D721Med (cell line): ENCODE data around the gene ADISSP.

Experiments
- DNase-seq: peaks from one replicate; pipeline ENCODE4 v3.0.0; 2011; ENCODE audit warnings: low spot score; ENCODE audit not compliant: insufficient read length
- FAIRE-seq: peaks from 2 replicates; lab custom pipeline; 2011; peaks lifted over from hg19 to GRCh38; lab: Jason Lieb, UNC
- CTCF ChIP-seq: IDR thresholded peaks from 2 replicates; pipeline ENCODE4 v1.5.1; 2012; ENCODE audit warnings: mild to moderate bottlenecking, control low read depth; ENCODE audit not compliant: insufficient read depth; ENCODE audit errors: missing control alignments

ADISSP gene

DNA sequence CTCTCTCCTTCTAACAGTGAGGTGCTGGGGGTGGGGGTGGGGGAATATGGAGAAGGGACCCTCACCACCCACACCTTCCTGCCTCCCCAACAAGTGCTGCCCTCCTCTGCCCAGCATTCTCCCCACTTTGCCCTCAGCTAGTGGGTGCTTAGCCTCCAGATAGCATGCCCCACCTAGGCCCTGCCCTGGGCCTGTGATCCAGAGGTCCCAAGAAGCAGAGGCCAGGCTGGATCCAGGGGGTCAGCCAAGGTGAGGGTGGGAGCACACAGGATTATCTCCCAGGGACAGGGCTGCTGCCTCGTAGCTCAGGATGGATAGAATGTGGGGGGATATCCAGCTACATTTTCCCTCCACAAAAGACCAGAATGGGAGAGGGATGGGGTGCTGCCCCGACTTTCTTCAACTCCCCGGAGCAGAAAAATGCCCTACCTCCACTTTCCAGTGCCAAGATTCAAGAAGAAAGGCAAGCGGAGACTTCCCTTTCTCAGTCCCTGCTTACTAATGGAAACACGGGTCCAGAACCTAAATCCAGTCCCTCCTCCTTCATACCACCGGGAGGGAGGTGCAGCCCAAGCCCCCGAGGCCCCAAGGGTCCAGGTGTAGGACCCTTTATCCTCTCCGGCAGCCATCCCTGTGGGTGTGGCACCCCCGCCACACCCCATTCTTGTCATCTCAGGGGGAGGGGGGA, 987 bp downstream of the ADISSP start:
- DNase-seq = no peak
- no peak for TF ChIP-seq CTCF

DNA sequence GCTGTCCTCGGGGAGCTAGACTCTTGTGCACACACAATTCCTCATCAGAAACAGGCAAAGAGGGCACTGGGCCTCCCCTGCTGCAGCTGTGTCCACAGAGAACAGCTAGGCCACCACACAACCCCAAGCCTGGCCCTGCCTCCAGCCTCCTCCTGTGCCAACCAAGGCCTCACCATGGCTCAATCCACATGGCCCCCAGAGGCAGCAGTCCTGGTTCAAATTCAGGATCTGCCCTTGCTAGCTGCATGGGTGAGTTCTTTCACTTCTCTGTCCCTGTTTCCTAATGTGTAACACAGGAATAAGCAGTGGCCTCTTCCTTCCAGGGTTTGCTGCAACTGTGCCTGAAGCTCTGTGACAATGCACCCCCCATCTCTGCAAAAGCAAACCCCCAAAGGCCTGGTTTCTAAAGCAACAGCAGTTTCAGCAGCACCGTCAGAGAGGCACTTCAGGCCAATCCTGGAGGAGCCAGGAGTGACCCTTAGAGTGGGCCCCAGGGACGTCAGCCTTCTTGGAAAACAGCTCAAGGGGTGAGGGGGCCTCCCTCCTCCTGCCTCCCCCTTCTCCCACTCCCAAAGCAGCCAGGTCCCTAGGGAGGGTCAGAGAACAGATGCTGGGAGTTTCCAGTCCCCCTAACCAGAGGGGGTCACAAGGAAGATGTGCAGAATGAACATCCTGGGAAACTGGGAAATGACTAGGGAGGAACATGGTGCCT, 2.2 kb downstream of the ADISSP start:
- DNase-seq (no peak), FAIRE-seq (no peak)
- no peak for TF ChIP-seq CTCF

More for the DNA sequence above, 987 bp downstream of the ADISSP start:
- no peak for FAIRE-seq

DNA sequence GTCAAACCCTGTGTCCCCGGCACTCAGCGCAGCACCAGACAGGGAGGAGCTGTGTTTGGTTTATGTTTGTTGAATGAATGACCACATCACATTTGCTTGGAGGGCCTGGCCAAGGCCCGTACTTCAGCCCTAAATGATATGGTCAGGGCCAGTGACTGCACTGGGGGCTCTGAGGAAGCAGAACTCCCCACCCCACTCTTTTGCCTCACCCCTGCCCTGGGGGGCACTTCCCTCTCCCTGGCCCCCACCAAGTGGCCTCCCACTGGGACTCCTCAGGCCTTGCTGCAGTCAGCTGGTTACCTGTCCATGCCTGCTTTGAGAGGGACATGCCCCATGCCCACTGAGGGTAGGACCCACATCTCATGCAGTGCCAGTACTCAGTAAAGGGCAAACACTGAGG, 2.9 kb downstream of the ADISSP start:
- TF ChIP-seq CTCF = no peak
- DNase-seq (no peak), FAIRE-seq (no peak)

DNA sequence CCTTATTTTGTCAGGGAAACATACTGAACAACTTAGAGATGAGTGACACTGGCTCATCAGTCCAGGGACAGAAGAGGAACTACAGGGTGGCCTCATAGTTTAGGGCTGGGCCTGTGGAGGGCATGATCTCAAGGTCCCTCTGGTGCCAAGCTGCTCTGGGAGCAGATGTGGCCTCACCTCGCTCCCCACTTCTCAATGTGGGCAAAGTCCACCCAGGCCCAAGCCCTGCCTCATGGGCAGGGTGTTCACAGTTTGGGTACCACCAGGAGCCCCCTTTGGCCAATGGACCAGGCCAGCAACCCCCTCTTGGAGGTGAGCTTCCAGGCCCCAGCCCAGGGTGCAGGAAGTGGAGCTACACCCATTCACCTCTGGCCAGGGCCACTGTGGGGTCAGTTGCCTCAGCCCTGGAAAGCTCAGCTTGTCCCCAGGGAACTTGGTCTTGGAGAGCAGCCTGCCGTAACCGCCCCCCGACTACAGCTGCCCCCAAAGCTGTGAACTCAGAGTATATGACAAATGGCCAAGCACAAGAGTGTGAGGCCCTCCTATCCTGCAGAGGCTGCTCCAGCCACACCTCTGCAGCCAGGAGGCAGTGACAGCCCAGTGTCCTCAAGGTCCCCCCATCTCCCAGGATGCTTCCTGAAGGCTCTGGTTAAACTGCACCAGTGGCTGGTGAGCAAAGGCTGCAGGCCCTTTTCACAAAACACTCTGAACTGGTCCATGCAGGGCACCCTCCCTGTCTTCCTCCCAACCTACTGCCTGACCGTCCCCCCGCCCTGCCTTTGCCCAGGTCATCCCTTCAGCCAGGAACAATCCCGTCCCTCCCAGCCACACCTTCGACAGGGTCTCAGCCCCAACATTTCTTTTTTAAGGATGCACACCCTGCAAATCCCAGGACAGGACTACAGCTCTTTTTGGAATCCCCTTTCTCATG, 3.6 kb downstream of the ADISSP start:
- no peak for DNase-seq
- FAIRE-seq = no peak
- TF ChIP-seq CTCF = no peak

DNA sequence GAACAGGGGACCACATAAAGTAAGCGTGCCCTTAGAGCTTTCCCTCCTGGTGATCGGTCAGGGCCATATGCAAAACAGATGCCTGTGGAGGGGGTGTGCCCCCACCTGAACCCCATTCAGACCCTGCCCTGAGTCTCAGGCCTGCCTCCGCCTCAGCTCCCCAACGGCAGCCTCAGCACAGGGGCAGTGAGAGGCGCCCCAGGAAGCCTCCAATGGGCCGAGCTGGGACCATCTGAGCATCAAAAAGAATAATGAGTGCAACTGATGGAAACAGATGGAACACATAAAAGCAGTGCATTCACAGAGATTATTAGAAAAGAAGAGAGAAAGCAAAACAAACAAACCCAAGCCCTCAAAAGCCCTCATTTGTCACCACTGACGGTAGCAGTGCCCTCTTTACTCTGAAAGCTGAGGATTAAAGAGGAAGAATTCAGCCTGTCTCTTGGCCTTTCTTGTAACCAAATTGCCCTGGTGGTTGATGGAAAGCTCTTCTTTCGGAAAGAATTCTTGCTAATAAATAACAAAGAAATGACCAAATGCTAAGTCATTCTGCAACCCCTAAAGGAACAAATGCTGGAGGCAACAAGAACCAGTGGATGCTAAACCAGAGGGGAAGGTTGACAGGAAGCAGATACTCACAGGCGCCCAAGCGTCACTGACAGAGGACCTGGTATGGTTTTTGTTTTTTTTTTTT, 6.8 kb downstream of the ADISSP start:
- no peak for TF ChIP-seq CTCF
- FAIRE-seq (no peak), DNase-seq (no peak)

- no peak for TF ChIP-seq CTCF
- FAIRE-seq (no peak), DNase-seq (no peak)
Observed at GRCh38 chr20:3759884-3760283, 7.7 kb downstream of the ADISSP start.
